Measurements from ENCODE around the gene CARD14.
A peak's percentile ranks its signal among the peaks of the same experiment; 100 is the strongest.

DNA sequence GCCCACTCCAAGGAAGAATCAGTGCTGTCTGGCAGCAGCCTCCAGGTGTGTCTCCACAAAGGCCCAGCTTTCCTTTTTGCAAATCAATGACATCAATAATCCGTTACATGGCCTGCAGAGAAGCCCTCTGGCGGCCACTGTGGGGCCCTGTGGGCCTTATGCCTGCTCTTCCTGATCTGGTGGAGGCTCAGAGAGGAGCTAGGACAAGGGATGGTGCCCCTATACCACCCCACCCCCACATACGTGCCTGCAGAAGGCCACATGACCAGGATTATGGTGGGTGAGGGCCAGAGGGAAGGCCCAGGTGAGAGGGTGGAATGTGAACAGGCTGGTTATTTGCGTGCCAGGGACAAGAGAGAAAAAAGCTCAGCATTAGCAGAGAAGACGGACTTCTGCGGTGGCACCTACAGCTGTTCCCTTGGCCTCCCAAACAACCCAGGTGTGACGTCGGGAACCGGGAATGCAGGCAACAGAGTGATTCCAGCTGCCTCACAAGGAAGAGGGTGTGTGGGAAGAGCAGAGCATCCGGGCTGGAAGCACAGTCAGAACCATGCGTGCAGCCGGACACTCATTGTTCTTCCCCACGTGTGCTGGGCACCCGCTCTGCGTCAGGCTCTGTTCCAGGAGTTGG, 45.4 kb upstream of the CARD14 start:
- TF ChIP-seq, protein P1, sequence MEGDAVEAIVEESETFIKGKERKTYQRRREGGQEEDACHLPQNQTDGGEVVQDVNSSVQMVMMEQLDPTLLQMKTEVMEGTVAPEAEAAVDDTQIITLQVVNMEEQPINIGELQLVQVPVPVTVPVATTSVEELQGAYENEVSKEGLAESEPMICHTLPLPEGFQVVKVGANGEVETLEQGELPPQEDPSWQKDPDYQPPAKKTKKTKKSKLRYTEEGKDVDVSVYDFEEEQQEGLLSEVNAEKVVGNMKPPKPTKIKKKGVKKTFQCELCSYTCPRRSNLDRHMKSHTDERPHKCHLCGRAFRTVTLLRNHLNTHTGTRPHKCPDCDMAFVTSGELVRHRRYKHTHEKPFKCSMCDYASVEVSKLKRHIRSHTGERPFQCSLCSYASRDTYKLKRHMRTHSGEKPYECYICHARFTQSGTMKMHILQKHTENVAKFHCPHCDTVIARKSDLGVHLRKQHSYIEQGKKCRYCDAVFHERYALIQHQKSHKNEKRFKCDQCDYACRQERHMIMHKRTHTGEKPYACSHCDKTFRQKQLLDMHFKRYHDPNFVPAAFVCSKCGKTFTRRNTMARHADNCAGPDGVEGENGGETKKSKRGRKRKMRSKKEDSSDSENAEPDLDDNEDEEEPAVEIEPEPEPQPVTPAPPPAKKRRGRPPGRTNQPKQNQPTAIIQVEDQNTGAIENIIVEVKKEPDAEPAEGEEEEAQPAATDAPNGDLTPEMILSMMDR (IDR thresholded peaks at IDR 0.05), result peak in 1 of 6 experiments; percentile 21
- no peak for TF ChIP-seq POLR2A (IDR thresholded peaks at IDR 0.05)
